ENCODE measurements around the gene KCTD21.
A peak's percentile ranks its signal among the peaks of the same experiment; 100 is the strongest.

KCTD21 gene

DNA sequence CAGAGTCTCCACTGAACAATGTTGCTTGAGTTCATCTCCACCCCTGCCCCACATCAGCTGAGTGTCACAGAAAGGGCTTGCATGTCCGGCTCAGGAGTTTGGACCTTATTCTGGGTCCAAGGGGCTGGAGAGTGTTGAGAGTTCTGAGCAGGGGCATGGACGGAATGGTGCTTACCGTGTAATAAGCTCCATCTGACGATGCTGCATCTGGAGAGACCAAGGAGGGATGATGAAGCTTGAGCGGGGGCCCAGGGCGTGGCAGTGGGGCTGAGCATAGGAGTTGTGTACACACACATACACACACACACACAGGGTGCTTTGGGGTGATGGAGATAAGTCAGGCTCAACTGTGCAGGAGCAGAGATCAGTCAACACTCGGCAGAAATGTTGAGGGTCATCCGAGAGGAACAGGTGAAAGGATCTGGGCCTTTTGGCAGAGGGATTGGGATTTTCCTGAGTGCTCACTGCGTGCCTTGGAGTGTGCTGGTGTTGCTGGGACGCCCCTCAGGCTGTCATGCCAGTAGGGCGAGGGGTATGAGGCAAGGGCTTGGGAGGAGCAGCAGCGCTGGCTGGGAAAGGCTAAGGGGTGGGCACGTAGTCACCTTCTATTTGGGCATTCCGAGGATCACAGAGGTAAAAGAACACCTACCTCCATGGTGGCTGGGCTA lies 2.6 kb upstream of the KCTD21 start:
- no peaks in the 10 kb centered on the region for H3K27me3 ChIP-seq (ENCODE audit: insufficient read depth, insufficient read length)
- H3K4me1 ChIP-seq (ENCODE audit: insufficient read depth, insufficient read length), result peaks cover 4% of the 10 kb centered on the region
- no peak for DNase-seq (ENCODE audit: low read depth, low spot score)
- TF ChIP-seq ZNF274 (IDR thresholded peaks at IDR 0.05; ENCODE audit: low read depth, low read length), result no peak
- TF ChIP-seq SUZ12 (IDR thresholded peaks at IDR 0.05; ENCODE audit: extremely low read depth, insufficient read depth, insufficient read length), result no peak
- no peak for TF ChIP-seq YY1 (IDR thresholded peaks at IDR 0.05; ENCODE audit: insufficient read depth, insufficient read length)
- H3K4me3 ChIP-seq (ENCODE audit: insufficient read length, low read depth), result no peak overlapping the region
- H3K9me3 ChIP-seq (ENCODE audit: insufficient read depth, low read length), result no peaks in the 10 kb centered on the region
- H3K36me3 ChIP-seq (ENCODE audit: insufficient read depth, insufficient read length, low read length), result peaks cover 2% of the 10 kb centered on the region
- no peak overlapping the region for H3K9ac ChIP-seq (ENCODE audit: insufficient read length, low read depth)

DNA sequence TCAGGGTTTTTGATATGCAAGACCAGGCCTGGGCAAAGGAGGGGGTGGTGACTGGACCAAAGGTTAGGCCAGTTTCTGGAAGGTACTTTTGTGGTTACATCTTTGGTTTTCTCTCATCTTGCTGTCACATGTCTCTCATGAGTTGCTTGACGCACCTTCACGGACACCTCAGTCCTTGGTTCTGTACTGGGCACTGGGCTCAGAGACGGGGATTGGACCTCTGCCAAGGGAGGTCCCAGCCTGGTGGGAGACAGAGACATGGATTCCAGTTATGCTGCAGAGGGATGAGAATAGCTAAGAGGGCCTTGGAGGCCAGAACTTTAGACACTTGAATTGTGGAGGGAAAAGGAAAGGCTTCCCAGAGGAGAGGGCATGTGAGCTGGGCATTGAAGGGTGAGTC lies 1.9 kb upstream of the KCTD21 start:
- H3K9ac ChIP-seq (ENCODE audit: insufficient read length, low read depth), result no peak overlapping the region
- H3K4me1 ChIP-seq (ENCODE audit: insufficient read depth, insufficient read length), result peaks cover 4% of the 10 kb centered on the region
- H3K4me3 ChIP-seq (ENCODE audit: insufficient read length, low read depth), result no peak overlapping the region
- TF ChIP-seq SUZ12 (IDR thresholded peaks at IDR 0.05; ENCODE audit: extremely low read depth, insufficient read depth, insufficient read length) (no peak), YY1 (IDR thresholded peaks at IDR 0.05; ENCODE audit: insufficient read depth, insufficient read length) (no peak), ZNF274 (IDR thresholded peaks at IDR 0.05; ENCODE audit: low read depth, low read length) (no peak)
- DNase-seq (ENCODE audit: low read depth, low spot score), result no peak
- no peaks in the 10 kb centered on the region for H3K27me3 ChIP-seq (ENCODE audit: insufficient read depth, insufficient read length)
- no peaks in the 10 kb centered on the region for H3K9me3 ChIP-seq (ENCODE audit: insufficient read depth, low read length)
- peaks cover 2% of the 10 kb centered on the region for H3K36me3 ChIP-seq (ENCODE audit: insufficient read depth, insufficient read length, low read length)

DNA sequence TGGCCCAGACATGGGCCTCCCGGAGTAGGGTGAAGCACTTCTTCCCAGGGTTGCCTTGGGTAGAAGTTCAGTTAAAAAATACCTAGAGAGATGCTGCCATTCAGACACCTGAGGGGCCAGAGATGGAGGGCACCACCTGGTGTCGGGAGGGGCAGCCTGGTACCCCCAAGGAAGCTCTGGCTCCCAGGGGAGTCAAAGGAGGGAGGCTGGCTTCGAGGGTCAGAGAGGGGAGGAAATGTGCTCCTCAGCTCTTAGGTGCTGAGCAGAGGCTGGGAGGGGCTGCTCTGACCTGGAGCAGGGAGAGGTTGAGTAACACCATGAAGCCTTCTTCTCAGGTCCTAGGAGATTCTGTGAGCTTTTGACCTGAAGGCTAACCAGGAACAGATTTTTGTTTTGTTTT lies 1.4 kb upstream of the KCTD21 start:
- H3K9me3 ChIP-seq (ENCODE audit: insufficient read depth, low read length), result no peaks in the 10 kb centered on the region
- DNase-seq (ENCODE audit: low read depth, low spot score), result no peak
- no peaks in the 10 kb centered on the region for H3K27me3 ChIP-seq (ENCODE audit: insufficient read depth, insufficient read length)
- H3K4me1 ChIP-seq (ENCODE audit: insufficient read depth, insufficient read length), result peaks cover 4% of the 10 kb centered on the region
- no peak overlapping the region for H3K4me3 ChIP-seq (ENCODE audit: insufficient read length, low read depth)
- no peak overlapping the region for H3K9ac ChIP-seq (ENCODE audit: insufficient read length, low read depth)
- H3K36me3 ChIP-seq (ENCODE audit: insufficient read depth, insufficient read length, low read length), result peaks cover 1% of the 10 kb centered on the region
- TF ChIP-seq ZNF274 (IDR thresholded peaks at IDR 0.05; ENCODE audit: low read depth, low read length) (no peak), YY1 (IDR thresholded peaks at IDR 0.05; ENCODE audit: insufficient read depth, insufficient read length) (no peak), SUZ12 (IDR thresholded peaks at IDR 0.05; ENCODE audit: extremely low read depth, insufficient read depth, insufficient read length) (no peak)

DNA sequence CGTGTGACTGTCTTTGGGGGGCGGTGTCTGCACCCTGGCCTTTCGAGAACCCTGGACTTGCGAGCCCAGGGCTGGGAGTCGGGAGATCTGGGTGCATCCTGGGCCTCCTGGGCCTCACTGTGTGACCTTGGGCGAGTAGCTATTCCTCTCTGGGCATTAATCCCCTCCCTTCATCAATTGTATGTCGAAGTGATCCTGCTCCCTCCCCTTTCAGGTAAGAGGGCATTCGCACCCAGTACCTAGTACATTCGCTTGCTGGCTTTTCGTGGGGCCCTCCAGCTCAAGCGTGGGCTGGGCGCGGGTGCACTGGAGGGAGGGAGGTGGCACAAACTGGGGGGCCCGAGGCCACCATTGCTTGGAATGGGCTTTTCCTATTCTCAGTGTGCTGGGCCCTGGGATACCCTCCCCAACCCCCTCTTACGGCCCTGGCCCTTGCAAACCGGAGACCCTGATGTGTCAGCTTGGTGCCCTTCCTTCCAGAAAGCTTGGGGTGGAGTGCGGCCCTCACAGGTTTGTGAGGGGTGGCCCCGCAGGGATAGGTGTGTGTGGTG lies 823 bp upstream of the KCTD21 start:
- Histone ChIP-seq H3K9ac (ENCODE audit: insufficient read length, low read depth) (peak overlapping the region; percentile 61), H3K4me3 (ENCODE audit: insufficient read length, low read depth) (peak overlapping the region; percentile 75), H3K27me3 (ENCODE audit: insufficient read depth, insufficient read length) (no peaks in the 10 kb centered on the region), H3K4me1 (ENCODE audit: insufficient read depth, insufficient read length) (peaks cover 4% of the 10 kb centered on the region), H3K9me3 (ENCODE audit: insufficient read depth, low read length) (no peaks in the 10 kb centered on the region), H3K36me3 (ENCODE audit: insufficient read depth, insufficient read length, low read length) (no peaks in the 10 kb centered on the region)
- TF ChIP-seq SUZ12 (IDR thresholded peaks at IDR 0.05; ENCODE audit: extremely low read depth, insufficient read depth, insufficient read length) (no peak), YY1 (IDR thresholded peaks at IDR 0.05; ENCODE audit: insufficient read depth, insufficient read length) (no peak), ZNF274 (IDR thresholded peaks at IDR 0.05; ENCODE audit: low read depth, low read length) (no peak)
- no peak for DNase-seq (ENCODE audit: low read depth, low spot score)

DNA sequence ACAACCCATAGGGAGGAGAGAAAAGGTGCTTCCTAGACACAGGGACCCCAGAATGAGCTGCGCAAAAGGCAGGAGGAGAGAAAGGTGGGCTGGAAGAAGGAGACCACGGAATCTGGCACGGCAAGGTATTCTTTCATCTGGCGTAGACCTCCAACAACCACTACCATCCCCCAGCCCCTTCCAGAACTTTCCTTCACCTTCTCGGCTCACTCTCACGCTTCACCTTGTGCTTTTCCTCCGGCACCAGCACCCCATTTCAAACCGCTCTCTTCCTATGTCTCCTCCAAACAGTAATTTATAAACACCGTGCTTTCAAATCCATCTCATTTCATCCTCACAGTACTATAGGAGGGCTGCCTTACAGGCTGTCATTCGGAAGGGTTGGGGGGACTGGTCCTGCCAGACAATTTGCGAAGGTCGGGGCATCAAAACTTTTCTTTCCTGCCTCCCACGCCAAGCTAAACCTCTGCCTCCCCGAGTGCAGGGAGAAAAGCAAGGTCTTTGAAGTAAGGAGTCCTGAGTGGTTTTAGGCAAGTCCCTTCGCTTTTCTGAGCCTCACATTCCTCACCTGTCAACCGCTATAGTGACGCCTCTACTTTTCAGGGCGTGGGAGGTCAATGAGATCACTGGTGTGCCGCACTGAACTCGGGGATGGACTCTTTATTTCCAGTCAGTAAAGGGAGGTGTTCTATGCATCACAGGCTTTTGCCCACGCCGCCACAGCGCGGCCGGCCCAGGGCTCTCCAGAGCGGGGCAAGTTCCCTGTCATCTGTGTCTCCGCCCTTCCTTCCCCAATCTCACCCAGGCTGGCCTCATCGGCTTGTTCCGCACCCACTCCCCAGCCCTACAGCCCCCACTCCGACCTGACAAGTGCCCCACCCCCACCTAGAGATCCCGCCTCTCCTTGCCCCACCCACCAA lies 800 bp downstream of the KCTD21 start:
- H3K4me3 ChIP-seq (ENCODE audit: insufficient read length, low read depth), result peak overlapping the region; percentile 75
- TF ChIP-seq ZNF274 (IDR thresholded peaks at IDR 0.05; ENCODE audit: low read depth, low read length), result no peak
- TF ChIP-seq YY1 (IDR thresholded peaks at IDR 0.05; ENCODE audit: insufficient read depth, insufficient read length), result no peak
- no peak for TF ChIP-seq SUZ12 (IDR thresholded peaks at IDR 0.05; ENCODE audit: extremely low read depth, insufficient read depth, insufficient read length)
- H3K9ac ChIP-seq (ENCODE audit: insufficient read length, low read depth), result peak overlapping the region; percentile 57
- DNase-seq (ENCODE audit: low read depth, low spot score), result no peak
- no peaks in the 10 kb centered on the region for H3K36me3 ChIP-seq (ENCODE audit: insufficient read depth, insufficient read length, low read length)
- H3K4me1 ChIP-seq (ENCODE audit: insufficient read depth, insufficient read length), result peaks cover 4% of the 10 kb centered on the region
- no peaks in the 10 kb centered on the region for H3K9me3 ChIP-seq (ENCODE audit: insufficient read depth, low read length)
- no peaks in the 10 kb centered on the region for H3K27me3 ChIP-seq (ENCODE audit: insufficient read depth, insufficient read length)

DNA sequence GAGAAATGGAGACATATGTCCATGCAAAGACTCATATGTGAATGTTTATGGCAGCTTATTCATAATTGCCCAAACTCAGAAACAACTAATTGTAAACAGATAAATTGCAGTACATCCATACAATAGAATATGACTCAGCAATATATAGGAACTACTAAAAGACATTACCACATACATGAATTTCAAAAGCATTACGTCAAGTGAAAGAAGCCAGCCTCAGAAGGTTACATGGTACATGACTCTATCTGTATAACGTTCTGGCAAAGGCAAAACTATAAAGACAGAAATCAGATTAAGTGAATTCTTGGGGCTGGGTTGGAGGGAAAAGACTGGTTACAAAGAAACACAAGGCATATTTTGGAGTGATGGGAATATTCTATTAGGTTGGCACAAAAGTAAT lies 7.2 kb downstream of the KCTD21 start:
- H3K27me3 ChIP-seq (ENCODE audit: insufficient read depth, insufficient read length), result no peaks in the 10 kb centered on the region
- H3K36me3 ChIP-seq (ENCODE audit: insufficient read depth, insufficient read length, low read length), result no peaks in the 10 kb centered on the region
- no peaks in the 10 kb centered on the region for H3K9me3 ChIP-seq (ENCODE audit: insufficient read depth, low read length)
- H3K4me3 ChIP-seq (ENCODE audit: insufficient read length, low read depth), result no peak overlapping the region
- DNase-seq (ENCODE audit: low read depth, low spot score), result no peak
- no peak for TF ChIP-seq YY1 (IDR thresholded peaks at IDR 0.05; ENCODE audit: insufficient read depth, insufficient read length)
- TF ChIP-seq ZNF274 (IDR thresholded peaks at IDR 0.05; ENCODE audit: low read depth, low read length), result no peak
- TF ChIP-seq SUZ12 (IDR thresholded peaks at IDR 0.05; ENCODE audit: extremely low read depth, insufficient read depth, insufficient read length), result no peak
- peaks cover 2% of the 10 kb centered on the region for H3K4me1 ChIP-seq (ENCODE audit: insufficient read depth, insufficient read length)
- H3K9ac ChIP-seq (ENCODE audit: insufficient read length, low read depth), result no peak overlapping the region

DNA sequence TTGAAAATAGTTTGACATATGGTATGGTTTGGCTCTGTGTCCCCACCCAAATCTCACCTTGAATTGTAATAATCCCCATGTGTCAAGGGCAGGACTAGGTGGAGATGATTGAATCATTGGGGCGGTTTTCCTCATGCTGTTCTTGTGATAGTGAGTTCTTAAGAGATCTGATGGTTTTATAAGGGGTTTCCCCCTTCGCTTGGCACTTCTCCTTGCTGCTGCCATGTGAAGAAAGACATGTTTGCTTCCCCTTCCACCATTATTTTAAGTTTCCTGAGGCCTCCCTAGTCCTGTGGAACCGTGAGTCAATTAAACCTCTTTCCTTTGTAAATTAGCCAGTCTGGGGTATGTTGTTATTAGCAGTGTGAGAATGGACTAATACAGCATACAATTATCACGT lies 7.7 kb downstream of the KCTD21 start:
- Histone ChIP-seq H3K4me3 (ENCODE audit: insufficient read length, low read depth) (no peak overlapping the region), H3K36me3 (ENCODE audit: insufficient read depth, insufficient read length, low read length) (no peaks in the 10 kb centered on the region), H3K4me1 (ENCODE audit: insufficient read depth, insufficient read length) (peaks cover 2% of the 10 kb centered on the region), H3K9me3 (ENCODE audit: insufficient read depth, low read length) (no peaks in the 10 kb centered on the region), H3K27me3 (ENCODE audit: insufficient read depth, insufficient read length) (no peaks in the 10 kb centered on the region), H3K9ac (ENCODE audit: insufficient read length, low read depth) (no peak overlapping the region)
- DNase-seq (ENCODE audit: low read depth, low spot score), result no peak
- TF ChIP-seq ZNF274 (IDR thresholded peaks at IDR 0.05; ENCODE audit: low read depth, low read length) (no peak), YY1 (IDR thresholded peaks at IDR 0.05; ENCODE audit: insufficient read depth, insufficient read length) (no peak), SUZ12 (IDR thresholded peaks at IDR 0.05; ENCODE audit: extremely low read depth, insufficient read depth, insufficient read length) (no peak)
